ENCODE data around the gene PCK2.

PCK2 gene

GRCh38 chr14:24139272-24139934 is 45.3 kb downstream of the PCK2 start:
- peak; percentile 59 for DNase-seq

DNA sequence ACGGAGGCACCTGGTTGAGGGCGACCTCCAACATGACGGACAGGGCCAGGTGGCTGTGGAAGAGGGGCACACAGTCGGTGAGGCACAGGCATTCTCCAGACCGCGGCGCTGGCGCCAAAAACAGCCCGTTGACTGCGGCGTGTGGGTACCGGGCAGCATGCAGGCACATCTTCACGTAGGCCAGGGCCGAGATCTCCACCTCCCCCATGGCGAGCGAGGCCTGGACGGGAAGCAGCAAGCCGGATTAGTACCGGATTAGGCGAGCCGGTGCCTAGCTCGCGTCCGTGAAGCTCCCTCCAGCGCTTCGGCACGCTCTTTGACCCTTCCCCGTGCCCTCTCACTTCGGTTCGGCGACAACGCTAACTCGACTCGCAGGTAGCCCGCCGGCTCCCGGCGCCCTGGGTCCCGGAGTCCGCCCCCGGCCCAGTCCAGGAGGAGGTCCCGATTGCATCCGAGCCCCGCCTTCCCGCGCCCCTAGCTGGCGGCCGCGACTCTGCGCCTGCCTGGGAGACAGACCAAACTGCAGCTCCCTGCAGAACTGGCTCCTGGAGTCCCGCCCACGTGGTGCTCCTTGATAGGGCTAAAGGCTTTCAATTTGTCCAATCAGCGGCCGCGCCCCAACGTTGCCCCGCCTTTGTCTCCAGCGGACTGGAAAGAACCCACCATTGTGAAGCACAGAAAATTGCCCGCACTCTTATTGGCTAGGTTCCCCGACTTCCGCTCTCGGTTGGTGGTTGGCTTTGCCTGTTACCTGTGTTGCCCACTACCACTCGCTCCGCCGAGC is 47.2 kb downstream of the PCK2 start, which contains the start of gene EMC9:
Gene EMC9 (minus strand): TSS at position 495 of the 784 bp plus-strand sequence. CDS start 287 bp downstream, at position 208.
- peak; percentile 98 for DNase-seq

DNA sequence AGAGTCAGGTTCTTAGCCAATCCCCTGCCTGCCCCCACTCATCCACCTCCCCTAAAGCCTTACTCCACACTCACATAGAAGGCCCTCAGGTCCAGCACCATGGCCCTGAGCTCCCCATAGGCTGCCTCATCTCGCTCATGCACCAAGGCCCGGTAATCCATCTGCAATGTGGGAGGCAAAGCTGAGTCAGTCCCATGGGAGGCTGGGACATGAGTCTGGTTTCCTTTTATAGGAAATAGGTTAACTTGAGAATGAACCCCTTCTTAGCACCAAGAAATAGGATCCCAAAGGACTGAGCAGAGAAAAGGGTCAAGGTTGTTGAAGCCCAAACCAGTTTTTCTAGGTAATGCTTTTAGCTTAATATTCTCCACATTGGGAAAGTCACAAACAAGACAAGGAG is 49.4 kb downstream of the PCK2 start:
- DNase-seq: no peak

- no peak for DNase-seq
Measured at GRCh38 chr14:24144451-24144850, 50.3 kb downstream of the PCK2 start.

DNA sequence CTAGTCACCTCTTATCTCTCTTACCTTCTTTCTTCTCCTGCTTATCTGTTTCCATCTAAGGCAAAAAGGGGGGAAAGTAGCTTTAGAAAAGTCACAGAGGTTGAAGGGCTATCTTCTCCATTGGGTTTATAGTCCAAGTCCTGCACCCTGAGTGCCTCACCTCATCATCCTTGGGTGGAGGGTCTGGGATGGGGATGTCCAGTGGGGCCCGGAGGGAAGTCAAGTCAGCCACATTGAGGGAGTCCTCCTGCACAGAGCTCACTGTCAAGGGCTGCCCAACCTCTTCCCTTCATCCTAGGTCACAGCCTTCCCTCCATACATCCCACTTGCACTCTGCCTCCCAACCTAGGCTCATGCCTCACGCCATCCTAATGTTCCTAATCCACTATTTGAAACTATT is 51.1 kb downstream of the PCK2 start:
- DNase-seq: no peak

GRCh38 chr14:24145690-24146452 is 51.8 kb downstream of the PCK2 start:
- DNase-seq: no peak

GRCh38 chr14:24146453-24146977 is 52.4 kb downstream of the PCK2 start, which contains the start of gene PSME2:
TSS of gene PSME2 (minus strand) at chr14:24146610. CDS start at chr14:24146581, 29 bp downstream.
- peak; percentile 91 for DNase-seq

DNA sequence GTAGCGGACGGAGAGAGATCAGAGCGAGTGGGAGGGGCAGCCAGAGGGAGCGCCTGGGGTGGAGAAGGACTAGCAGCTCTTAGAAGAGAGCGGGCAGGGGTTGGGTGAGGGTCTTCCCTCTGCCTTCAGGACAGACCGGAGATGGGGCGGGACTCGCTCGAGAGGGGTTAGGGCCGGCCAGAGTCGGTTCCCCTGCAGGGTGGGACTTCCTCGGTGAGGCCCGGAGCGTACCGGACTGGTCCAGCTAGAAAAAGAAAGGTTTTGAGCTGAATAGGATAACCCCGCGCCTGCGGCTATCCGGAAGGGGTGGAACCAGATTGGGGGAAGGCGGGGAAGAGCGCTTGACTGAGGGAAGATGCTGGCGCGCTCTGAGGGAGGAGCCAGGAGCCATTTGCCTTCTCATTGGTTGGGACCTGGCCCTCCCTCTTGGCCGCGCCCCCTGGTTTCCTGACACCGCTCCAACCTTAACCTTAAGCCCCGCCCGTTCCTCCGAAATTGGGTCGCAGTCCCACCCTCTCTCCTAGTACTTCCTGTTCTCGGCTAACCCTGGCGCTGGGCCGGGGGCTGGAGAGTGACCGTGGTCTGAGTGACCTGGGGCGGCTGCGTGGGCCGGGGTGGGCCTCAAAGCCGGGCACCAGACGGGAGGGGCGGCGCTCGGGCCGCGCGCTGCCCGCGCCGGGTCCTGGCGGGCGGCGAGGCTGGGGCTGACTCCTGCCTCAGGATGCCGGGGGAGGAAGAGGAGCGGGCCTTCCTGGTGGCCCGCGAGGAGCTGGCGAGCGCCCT is 53.1 kb downstream of the PCK2 start, which contains the start of gene RNF31:
Gene RNF31 (plus strand): TSS at position 521 of the 783 bp plus-strand sequence. CDS start 201 bp downstream, at position 722.
- DNase-seq: peak; percentile 97

DNA sequence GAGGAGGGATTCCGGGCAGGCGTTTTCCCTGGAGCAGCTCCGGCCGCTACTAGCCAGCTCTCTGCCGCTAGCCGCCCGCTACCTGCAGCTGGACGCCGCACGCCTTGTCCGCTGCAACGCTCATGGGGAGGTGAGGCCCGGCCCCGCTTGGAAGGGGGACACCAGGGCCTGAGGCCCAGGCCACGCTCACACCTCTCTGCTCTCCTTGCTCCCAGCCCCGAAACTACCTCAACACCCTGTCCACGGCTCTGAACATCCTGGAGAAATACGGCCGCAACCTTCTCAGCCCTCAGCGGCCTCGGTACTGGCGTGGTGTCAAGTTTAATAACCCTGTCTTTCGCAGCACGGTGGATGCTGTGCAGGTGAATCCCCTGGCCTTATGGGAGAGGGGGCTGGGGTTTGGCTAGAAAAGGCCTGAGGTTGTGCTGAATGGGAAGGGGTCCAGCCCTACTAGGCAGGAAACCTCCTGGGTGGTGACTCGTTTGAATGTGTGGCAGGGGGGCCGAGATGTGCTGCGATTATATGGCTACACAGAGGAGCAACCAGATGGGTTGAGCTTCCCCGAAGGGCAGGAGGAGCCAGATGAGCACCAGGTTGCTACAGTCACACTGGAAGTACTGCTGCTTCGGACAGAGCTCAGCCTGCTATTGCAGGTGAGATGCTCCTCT is 53.8 kb downstream of the PCK2 start:
- no peak for DNase-seq

- DNase-seq: no peak
Measured at GRCh38 chr14:24149302-24149969, 55.3 kb downstream of the PCK2 start.

DNA sequence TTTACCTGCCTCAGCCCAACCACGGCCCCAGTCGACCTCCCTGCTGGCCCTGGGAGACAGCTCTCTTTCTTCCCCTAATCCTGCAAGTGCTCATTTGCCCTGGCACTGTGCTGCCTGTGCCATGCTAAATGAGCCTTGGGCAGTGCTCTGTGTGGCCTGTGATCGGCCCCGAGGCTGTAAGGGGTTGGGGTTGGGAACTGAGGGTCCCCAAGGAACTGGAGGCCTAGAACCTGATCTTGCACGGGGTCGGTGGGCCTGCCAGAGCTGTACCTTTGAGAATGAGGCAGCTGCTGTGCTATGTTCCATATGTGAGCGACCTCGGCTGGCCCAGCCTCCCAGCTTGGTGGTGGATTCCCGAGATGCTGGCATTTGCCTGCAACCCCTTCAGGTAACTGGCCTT is 56.0 kb downstream of the PCK2 start:
- no peak for DNase-seq

- no peak for DNase-seq
Measured at GRCh38 chr14:24150567-24150966, 56.5 kb downstream of the PCK2 start.

- DNase-seq: no peak
Measured at GRCh38 chr14:24150993-24151392, 56.9 kb downstream of the PCK2 start.

DNA sequence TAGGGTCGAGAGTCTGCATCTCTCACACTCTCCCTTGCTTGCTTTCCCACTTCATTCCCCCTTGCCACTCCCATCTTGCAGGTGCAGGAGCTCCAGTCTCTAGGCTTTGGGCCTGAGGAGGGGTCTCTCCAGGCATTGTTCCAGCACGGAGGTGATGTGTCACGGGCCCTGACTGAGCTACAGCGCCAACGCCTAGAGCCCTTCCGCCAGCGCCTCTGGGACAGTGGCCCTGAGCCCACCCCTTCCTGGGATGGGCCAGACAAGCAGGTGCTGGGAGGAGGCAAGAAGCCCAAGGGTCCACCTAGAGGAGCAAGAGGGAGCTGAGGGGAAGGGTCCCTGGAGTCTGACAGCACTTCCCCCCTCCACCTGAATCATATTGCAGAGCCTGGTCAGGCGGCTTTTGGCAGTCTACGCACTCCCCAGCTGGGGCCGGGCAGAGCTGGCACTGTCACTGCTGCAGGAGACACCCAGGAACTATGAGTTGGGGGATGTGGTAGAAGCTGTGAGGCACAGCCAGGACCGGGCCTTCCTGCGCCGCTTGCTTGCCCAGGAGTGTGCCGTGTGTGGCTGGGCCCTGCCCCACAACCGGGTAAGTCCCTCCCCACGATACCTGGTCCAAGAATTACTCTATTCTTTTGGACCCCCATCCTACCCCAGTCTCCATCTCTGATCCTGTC is 57.4 kb downstream of the PCK2 start:
- no peak for DNase-seq
